Right atrium auricular region (tissue), 2 donors: ENCODE data around the gene CCDC14. TPM values are rescaled to one million over a fixed set of nuclear protein-coding genes. Genes with fewer than 3 reads are reported as not detected.

Experiments used
- DNase-seq: peaks from one replicate; pipeline ENCODE4 v3.0.0-alpha.2; 2019; ENCODE audit warnings: low spot score
- H3K27ac ChIP-seq, 2 donors: fragments of 200-600 bp; sonication (generic); 1 replicate in 1 of 2; 2 replicates in 1 of 2; pipeline ENCODE4 v1.5.1; 2016 to 2019
- H3K27me3 ChIP-seq, 2 donors: fragments of 200-600 bp; sonication (generic); one replicate each; pipeline versions ENCODE4 v1.5.1 to v1.6.0; 2017 to 2019
- H3K36me3 ChIP-seq: fragments of 200-600 bp; sonication (generic); one replicate; pipeline ENCODE4 v1.5.1; 2016
- H3K4me1 ChIP-seq, 2 donors: fragments of 200-600 bp; sonication (generic); one replicate each; pipeline versions ENCODE4 v1.5.1 to v1.6.0; 2017 to 2019
- H3K4me3 ChIP-seq, 2 donors: fragments of 200-600 bp; sonication (generic); 1 replicate in 1 of 2; 2 replicates in 1 of 2; pipeline ENCODE4 v1.5.1; 2017 to 2019; ENCODE audit warnings: mild to moderate bottlenecking in 1 of 2, moderate library complexity in 1 of 2
- H3K9me3 ChIP-seq, 2 donors: fragments of 200-600 bp; sonication (generic); one replicate each; pipeline ENCODE4 v1.5.1; 2019
- CTCF ChIP-seq, 2 donors: fragments of 200-600 bp; sonication (generic); IDR thresholded peaks; one replicate each; pipeline ENCODE4 v1.5.1; 2019; ENCODE audit warnings: antibody characterized with exemption in 2 of 2
- total RNA-seq, 2 donors: library from RNA; depleted of rRNA; stranded (reverse); fragments of >200 nt; gene quantifications; one replicate each; pipeline ENCODE4 v1.1.0, GENCODE V29; 2016

CCDC14 gene
- total RNA-seq, 2 donors from 2014 or later, result 7.7 to 7.9 TPM

- Histone ChIP-seq H3K9me3 (no peaks in the 10 kb centered on the region), H3K27ac (no peak overlapping the region), H3K27me3 (no peaks in the 10 kb centered on the region), H3K36me3 (no peaks in the 10 kb centered on the region), H3K4me3 (no peak overlapping the region), H3K4me1 (peaks cover 0 to 11% of the 10 kb centered on the region in 2 donors)
- no peak for DNase-seq
- TF ChIP-seq CTCF (IDR thresholded peaks at IDR 0.05), result peak in 1 of 2 donors; percentile 42
Measured at GRCh38 chr3:123880998-123881561, 79.9 kb downstream of the CCDC14 start.

- no peak overlapping the region for H3K27ac ChIP-seq
- no peaks in the 10 kb centered on the region for H3K27me3 ChIP-seq
- no peaks in the 10 kb centered on the region for H3K36me3 ChIP-seq
- H3K9me3 ChIP-seq, result no peaks in the 10 kb centered on the region
- no peak for DNase-seq
- H3K4me3 ChIP-seq, result no peak overlapping the region
- no peak for TF ChIP-seq CTCF (IDR thresholded peaks at IDR 0.05)
- H3K4me1 ChIP-seq, result peaks cover 0 to 6% of the 10 kb centered on the region in 2 donors
Measured at GRCh38 chr3:123878807-123879206, 82.2 kb downstream of the CCDC14 start.

- no peak for TF ChIP-seq CTCF (IDR thresholded peaks at IDR 0.05)
- Histone ChIP-seq H3K9me3 (no peaks in the 10 kb centered on the region), H3K27ac (no peak overlapping the region), H3K36me3 (no peaks in the 10 kb centered on the region), H3K4me3 (no peak overlapping the region), H3K27me3 (no peaks in the 10 kb centered on the region), H3K4me1 (no peaks in the 10 kb centered on the region)
- DNase-seq, result no peak
Measured at GRCh38 chr3:123877965-123878364, 83.1 kb downstream of the CCDC14 start.

- H3K4me3 ChIP-seq, result no peak overlapping the region
- H3K27me3 ChIP-seq, result no peaks in the 10 kb centered on the region
- no peak overlapping the region for H3K27ac ChIP-seq
- H3K9me3 ChIP-seq, result no peaks in the 10 kb centered on the region
- no peak for DNase-seq
- TF ChIP-seq CTCF (IDR thresholded peaks at IDR 0.05), result no peak
- no peaks in the 10 kb centered on the region for H3K4me1 ChIP-seq
- H3K36me3 ChIP-seq, result no peaks in the 10 kb centered on the region
Measured at GRCh38 chr3:123877466-123877865, 83.6 kb downstream of the CCDC14 start.

GRCh38 chr3:123876858-123877257 is 84.2 kb downstream of the CCDC14 start:
- DNase-seq, result no peak
- H3K4me3 ChIP-seq, result no peak overlapping the region
- no peak for TF ChIP-seq CTCF (IDR thresholded peaks at IDR 0.05)
- no peak overlapping the region for H3K27ac ChIP-seq
- no peaks in the 10 kb centered on the region for H3K27me3 ChIP-seq
- H3K4me1 ChIP-seq, result no peaks in the 10 kb centered on the region
- H3K9me3 ChIP-seq, result no peaks in the 10 kb centered on the region
- H3K36me3 ChIP-seq, result no peaks in the 10 kb centered on the region

- H3K27ac ChIP-seq, result no peak overlapping the region
- H3K4me3 ChIP-seq, result no peak overlapping the region
Measured at GRCh38 chr3:123872621-123873020, 88.4 kb downstream of the CCDC14 start.

More at GRCh38 chr3:123872621-123873020, 88.4 kb downstream of the CCDC14 start:
- no peaks in the 10 kb centered on the region for H3K36me3 ChIP-seq
- H3K27me3 ChIP-seq, result no peaks in the 10 kb centered on the region
- no peak for DNase-seq
- H3K9me3 ChIP-seq, result no peaks in the 10 kb centered on the region
- TF ChIP-seq CTCF (IDR thresholded peaks at IDR 0.05), result no peak
- no peaks in the 10 kb centered on the region for H3K4me1 ChIP-seq
